GM21737 (cell line): ENCODE results near the gene PHAF1.
"Not testable (repeated sequence)": the region's sequence is repeated elsewhere in the genome, so short reads cannot be mapped to it uniquely, and the experiment has no call there.

Experiments
- ATAC-seq: cut with Tn5 transposase; IDR thresholded peaks from one replicate; pipeline ENCODE4 v1.9.1; 2021; ENCODE audit warnings: mild to moderate bottlenecking, moderate library complexity; ENCODE audit not compliant: unreplicated experiment

Gene PHAF1

DNA sequence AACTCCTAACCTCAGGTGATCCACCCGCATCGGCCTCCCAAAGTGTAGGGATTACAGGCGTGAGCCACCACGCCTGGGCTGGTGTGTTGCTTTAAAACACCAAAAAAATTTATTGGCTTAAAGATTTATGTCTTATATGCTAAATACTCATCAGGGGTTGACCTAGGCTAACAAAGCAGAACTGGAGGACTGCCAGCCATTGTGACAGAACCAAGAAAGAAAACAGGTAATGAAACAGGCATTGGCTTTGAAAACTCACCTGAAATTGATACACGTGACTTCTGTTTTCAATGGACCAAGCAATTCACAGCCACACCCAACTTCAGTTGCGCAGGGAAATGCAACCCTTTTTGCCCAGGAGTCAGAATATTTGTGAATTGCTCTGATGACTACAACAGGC lies 4.9 kb upstream of the PHAF1 start:
- ATAC-seq, result no peak

DNA sequence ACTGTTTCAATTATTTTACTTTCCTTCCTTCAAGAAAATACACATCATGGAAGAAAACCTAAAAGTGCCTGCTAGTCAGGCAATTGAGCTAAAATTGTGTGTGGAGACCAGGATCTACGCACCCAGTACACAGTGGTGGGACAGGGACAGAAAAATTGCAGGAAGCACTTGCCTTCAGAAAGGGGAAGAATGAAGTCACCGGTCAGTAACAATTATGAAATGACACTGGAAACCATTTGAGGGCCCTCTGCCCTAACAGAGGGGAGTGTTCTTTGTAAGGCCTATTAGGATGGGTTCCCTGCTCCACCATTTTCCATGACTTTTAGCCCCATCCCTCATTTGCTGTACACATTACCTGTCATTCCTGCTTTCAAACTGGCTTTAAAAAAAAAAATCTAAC lies 4.5 kb upstream of the PHAF1 start:
- no peak for ATAC-seq

DNA sequence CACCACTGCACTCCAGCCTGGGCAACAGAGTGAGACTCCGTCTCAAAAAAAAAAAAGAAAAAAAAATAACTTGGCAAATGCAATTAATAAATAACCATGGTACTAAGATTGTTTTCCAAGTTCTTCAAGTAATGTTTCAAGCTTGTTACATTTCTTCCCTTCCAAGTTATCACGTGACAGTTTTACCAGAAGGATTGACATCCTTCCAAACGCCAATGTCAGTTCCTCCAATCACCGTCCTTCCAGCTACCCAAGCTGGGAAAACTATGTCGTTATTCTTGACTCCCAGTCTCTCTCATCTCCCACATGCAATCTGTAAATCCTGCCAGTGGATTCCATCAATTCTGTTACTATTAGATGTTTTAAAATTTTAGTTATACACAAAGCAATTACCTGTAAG lies 3.9 kb upstream of the PHAF1 start:
- no peak for ATAC-seq

DNA sequence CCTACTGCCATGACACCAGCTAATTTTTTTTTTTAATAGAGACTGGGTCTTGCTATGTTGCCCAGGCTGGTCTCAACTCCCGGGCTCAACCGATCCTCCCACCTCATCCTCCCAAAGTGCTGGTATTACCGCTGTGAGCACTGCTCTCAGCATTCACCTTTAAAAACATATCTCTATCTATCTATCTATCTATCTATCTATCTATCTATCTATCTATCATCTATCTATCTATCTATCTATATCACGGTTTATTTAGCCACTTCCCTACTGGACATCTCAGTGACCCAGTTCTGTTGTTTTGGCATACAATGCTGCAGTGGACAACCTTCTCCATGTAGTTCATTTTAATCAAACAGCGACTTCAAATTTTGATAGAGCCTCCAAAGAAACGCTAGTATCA lies 1.3 kb upstream of the PHAF1 start:
- ATAC-seq, result no peak

DNA sequence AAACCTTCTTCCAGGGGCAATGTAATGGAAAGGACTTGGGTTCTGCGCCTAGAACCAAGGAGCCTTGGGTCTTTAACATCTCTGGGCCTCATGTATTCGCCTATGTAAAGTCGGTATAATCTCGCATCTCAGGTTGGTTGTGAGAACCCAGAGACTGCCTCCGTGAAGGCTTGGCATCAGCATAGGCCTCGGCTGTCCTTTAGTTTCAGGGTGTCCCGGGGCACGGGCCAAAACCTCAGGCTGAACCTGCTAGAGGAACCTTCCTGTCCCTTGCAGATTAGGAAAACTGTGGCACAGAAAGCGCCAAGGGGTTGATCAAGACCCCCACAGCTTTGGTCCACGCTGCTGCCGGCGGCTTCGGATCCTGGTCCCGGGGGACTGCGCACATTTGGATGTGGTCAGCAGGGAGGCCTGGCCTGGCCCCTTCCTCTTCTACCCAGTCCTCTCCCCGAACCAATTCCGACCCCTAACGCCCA lies 772 bp upstream of the PHAF1 start:
- ATAC-seq, result no peak

DNA sequence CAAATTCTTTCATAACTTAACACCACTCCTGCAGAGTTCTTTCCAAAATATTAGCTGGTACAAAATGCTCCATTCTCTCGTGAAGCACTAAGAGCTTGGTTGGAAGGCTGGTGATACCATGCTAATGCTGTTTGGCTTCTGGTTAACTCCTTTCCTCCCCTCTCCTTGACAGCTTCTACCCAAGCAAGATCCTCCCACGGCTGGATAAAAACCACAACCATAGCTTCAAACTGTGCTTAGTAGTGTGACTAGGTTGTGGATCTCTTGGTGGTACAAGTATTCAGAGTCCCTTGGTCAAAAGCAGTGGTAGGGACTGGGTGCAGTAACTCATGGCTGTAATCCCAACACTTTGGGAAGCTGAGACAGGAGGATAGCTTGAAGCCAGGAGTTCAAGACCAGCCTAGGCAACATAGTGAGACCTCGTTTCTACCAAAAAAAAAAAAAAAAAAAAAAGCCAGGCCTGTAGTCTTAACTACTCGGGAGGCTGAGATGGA lies 2.3 kb downstream of the PHAF1 start:
- no peak for ATAC-seq

DNA sequence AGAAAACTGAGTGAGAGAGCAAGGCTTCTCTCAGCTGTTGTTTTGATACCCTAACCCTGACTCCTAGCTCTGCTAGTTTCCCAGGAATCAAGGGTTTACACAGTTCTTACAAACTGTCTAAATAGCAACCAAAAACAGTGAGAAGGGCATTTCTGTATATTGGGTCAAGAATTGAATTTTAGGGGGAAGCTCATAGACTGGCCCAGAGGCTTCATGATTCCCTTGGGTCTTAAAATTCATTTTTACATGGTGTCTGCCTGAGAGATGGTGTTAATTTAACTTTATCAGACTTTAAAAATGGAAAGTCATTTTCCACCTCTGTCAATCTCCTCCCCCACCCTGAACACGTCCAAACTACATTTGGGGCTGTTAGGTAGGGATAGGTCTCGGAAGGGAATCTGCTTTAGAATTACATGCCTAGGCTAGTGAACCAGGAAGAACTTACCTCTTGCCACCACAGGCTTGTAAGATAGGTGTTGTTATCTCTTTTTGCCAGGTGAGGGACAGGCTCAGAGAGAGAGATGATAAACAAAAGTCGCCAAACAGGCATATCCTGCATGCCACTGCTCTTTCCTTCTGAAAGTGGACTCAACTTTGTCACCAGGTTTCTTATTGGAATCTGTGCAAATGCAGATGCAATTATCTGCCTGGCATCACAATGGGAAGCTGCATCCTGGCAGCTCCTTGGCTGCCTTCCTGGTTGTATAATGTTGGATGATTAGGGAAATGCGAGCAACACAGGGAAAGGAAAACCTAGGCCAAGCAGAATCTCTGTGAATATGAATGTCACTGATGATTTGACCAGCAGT lies 3.1 kb downstream of the PHAF1 start:
- ATAC-seq, result no peak

DNA sequence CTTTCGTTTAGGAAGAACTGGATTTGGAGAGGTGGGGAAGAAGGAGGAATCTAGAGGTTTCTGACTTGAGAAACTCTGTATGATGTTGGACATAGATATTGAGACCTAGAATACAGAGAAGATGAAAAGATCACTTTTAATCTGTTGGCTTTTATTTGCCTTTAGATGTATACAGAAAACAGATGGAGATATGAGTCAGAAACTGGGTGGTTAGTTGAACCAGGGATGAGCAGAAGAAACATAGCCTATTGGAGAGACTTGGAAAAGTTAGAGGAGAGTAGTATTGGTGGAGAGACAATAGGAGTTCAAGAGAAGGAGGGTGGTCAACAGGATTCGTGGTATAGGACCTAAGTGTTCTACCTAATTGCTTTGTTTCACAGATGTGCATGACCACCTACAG lies 5.1 kb downstream of the PHAF1 start:
- ATAC-seq, result no peak

DNA sequence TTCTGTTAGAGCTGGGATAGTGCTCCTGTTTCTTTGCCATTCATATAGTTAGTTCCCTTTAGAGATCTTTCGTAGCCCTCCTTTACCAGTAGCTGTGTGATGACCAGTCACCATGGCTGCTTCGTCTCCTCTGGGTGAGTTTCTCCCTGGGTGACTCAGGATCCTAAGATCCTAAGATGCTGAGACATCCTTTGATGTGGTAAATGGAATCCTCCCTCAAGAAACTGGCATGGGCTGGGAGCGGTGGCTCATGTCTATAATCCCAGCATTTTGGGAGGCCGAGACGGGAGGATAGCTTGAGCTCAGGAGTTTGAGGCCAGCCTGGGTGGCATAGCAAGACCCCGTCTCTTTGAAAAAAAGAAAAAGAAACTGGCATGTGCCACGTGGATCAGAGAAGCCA lies 5.9 kb downstream of the PHAF1 start:
- no peak for ATAC-seq

DNA sequence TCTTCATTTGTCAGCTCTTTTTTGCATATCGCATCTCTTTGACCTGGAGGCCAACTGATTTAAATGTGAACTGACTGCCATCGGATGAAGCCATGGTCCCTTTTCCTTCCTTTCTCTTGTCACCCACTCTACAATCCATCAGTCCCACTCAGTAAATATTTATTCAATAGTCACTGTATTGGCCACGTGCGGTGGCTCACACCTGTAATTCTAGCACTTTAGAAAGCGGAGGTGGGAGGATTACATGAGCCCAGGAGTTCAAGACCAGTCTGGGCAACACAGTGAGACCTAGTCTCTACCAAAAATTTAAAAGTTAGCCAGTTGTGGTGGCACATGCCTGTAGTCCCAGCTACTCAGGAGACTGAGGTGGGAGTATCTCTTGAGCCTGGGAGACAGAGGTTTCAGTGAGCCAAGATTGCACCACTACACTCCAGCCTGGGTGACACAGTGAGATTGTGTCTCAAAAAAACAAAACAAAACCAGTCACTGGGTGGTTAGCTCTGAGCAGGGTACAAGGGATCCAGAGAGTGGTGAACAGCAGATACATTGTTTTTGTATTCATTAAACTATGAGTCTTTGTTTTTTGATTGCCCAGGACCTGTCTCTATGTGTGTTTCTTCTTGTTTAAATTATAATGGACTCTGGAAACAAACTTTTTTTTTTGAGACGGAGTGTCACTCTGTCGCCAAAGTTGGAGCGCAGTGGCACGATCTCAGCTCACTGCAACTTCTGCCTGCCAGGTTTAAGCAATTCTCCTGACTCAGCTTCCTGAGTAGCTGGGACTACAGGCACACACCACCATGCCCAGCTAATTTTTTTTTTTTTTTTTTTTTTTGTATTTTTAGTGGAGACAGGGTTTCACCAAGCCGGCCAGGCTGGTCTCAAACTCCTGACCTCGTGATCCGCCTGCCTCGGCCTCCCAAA lies 6.9 kb downstream of the PHAF1 start:
- no peak for ATAC-seq

DNA sequence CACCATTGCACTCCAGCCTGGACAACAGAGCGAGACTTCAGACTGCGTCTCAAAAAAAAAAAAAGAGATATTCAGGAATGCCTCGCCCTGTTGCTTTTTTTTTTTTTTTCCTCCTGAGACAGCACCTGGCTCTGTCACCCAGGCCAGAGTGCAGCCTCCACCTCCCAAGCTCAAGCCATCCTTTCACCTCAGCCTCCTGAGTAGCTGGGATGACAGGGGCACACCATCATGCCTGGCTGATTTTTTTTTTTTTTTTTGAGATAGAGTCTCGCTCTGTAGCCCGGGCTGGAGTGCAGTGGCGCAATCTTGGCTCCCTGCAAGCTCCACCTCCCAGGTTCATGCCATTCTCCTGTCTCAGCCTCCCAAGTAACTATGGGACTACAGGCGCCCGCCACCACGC lies 8.0 kb downstream of the PHAF1 start:
- no peak for ATAC-seq

DNA sequence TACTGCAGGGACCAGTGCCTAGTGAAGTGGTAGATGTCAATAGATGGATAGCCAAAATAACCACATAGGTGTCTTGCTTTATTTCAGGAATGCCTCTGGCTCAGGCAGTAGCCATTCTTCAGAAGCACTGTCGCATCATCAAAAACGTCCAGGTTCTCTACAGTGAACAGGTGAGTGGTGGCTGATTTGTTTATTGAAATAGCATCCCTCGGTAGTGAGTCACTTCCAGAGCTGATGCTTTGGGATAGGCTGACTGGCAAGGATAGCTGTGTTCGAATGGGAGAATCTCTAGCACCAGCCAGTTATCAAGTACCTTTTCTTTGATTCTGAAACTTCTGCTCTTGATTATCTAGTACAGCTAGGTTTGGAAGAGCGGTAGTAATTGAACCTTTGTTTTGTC lies 10.3 kb downstream of the PHAF1 start:
- ATAC-seq, result no peak

DNA sequence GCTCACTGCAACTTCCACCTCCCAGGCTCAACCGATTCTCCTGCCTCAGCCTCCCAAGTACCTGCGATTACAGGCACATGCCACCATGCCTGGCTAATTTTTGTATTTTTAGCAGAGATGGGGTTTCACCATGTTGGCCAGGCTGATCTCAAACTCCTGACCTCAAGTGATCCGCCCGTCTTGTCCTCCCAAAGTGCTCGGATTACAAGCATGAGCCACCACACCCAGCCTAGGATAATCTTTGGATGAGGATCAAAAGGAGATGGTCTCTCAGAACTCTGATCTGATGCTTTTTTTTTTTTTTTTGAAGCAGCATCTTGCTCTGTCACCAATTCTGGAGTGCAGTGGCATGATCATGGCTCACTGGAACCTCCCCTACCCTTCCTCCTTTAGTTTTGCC lies 13.1 kb downstream of the PHAF1 start:
- ATAC-seq, result not testable (repeated sequence)

DNA sequence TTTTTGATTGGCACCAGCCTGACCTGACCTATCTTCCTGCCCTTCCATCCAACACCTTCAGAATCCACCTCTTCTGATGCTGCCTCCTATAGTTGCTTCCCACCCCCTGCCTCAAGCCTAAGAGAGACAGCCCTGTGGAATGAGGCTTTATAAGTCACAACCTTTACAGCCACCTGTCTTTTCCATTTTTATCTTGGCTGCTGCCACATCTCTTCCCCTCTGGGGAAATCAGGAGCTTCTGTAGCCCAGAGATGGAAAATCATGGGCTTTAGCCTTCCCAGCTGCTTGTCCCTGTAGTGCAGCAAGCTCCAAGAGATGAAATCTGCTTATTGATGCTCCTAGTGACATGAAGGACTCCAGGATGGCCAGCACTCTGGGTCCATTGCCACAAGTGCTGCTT lies 18.7 kb downstream of the PHAF1 start:
- no peak for ATAC-seq

DNA sequence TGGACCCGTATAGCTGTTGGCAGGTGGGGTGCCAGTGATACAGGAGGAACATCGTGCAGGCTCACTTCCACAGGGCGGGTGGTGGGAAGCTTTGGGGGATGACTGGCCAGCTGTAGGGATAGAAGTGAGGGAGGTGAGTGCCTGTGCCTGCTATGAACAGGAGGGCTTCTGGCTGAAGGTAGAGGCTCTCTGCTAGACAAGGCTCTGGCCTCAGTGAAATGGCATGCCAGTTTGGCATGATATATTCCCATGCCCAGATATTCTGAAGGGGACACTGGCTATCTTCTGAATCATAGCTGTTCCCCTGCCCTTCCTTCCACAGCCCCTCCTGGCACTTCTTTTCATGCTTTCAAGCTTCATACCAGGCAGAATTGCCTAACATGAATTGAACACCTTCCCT lies 19.1 kb downstream of the PHAF1 start:
- no peak for ATAC-seq

DNA sequence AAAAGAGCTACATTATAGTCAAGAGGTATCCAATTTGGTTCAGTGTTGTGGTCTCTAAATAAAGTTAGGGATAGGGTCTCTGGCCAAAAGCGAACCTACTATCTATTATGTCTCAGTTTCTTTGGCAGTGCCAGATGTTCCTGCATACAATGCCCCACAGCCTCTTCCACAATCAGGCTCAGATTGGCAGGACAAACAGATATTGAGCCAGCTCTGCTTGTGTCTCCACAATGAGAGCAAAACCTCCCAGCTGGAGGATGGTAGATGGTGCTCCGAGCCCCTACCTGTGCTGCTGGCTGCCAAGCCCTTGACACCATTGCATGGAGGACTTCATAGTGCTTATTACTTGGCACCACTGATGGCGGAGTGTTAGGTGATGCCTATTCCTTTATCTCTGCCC lies 19.7 kb downstream of the PHAF1 start:
- no peak for ATAC-seq

DNA sequence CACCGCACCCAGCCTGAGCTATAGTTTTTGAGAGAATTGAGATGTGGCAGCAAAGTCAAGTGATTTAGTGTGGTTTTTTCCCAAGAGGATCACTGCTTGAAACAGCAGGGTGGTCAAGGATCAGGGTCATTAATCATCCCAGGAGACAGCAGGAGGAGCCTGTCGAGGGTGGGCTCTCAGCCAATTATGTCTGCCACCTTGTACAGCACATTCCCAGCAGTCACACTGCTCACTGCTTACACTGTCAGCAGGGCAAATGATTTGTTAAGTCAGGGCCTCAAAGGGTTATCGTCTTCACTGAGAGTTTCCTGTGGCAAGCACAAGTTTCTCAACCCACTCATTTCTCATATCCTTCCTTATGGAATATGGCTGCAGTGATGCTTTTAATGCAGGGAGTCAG lies 27.9 kb downstream of the PHAF1 start:
- ATAC-seq, result no peak

DNA sequence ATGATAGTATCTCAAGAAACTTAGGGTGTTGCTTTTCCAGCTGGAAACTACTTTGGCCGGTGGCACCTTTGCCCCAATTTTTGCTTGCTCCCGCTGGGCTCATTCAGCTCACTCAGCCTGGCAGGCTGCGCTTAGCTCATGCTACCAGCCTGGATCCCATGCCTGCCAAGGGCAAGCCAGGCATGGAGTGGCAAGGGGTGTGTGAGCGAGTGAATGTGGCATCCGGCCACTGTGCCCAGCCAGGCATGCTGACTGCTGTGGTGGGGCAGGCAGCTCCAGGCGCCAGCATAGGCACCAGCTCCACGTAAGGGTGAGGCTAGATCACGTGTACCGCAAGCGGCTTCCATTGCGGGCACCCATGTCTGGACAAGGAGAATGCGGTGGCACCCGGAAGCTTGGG lies 31.6 kb downstream of the PHAF1 start:
- ATAC-seq, result no peak

DNA sequence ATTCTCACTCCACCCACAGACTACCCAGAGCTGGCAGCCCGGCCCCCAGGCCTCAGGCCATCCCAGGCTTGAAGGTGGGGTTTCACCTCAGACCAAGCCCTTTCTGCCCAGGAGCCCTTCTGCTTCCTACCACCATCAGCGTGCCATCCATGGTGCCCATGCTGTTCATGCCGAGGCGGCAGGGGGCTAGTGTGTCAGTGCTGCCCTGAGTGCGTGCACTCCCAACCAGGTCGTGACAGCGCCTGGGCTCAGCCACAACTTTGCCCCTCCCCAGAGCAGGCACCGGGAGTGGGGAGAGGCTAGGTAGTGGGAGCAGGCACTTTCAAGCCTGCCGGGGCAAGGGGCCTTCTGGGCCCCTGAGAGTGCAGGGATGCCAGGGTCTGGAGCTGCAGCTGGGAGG lies 32.6 kb downstream of the PHAF1 start:
- no peak for ATAC-seq

DNA sequence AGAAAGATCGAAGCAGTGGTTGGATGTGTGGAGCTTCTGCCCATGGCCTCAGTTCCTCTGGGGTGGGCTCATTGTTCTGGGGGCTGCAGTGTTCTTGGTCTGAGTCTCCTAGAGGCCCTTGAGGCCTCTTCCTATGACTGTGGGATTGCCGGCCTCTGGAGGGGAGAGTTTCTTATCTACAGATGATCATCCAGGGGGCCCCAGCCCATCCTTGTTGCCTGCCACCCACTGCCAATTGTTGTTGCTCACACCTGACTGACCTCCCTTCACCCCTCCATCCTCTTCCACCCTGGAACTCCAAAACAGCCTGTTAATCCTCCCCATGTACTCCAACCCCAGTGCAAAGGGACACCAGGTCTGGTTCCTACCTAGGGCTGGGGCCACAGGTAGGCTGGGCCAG lies 35.2 kb downstream of the PHAF1 start:
- no peak for ATAC-seq

DNA sequence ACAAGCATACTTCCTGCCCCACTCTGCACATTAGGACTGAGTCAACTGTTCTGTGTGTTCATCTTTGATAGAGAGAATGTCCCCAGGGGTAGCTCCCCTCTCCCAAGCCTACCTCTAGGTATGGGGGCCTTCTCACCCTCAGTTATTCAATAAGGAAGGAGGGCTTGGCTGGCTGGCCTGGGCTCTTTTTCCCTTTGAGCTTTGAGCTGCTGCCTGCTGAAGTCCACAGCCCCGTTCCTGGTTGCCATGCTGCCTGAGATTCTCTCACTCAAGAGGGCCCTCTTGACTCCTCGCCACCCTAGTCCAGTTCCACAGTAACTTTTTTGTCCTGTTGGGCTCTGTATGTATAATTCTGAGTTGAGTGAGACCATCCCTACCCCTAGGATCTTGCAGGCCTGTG lies 36.0 kb downstream of the PHAF1 start:
- ATAC-seq, result no peak
